Measurements from ENCODE around the gene RBM19. TPM values are rescaled to one million over a fixed set of nuclear protein-coding genes. Genes with fewer than 3 reads are reported as not detected.
A peak's percentile ranks its signal among the peaks of the same experiment; 100 is the strongest.

Gene RBM19
- total and polyA plus RNA-seq, 4 donors: 14.6 to 33.6 (median 24.4) TPM

GRCh38 chr12:113808095-113808951 lies 157.8 kb downstream of the RBM19 start:
- peaks cover 26% of the 10 kb centered on the region for H3K4me1 ChIP-seq (ENCODE audit: control insufficient read depth, insufficient read depth, low read length)
- WGBS (ENCODE audit: insufficient coverage): 93% methylated on average over 13 of the region's 19 CpGs
- no peak overlapping the region for H3K4me3 ChIP-seq (ENCODE audit: low read depth, low read length)
- no peak overlapping the region for H3K27ac ChIP-seq (ENCODE audit: low read depth, low read length)
- DNase-seq (ENCODE audit: low read depth in 4 of 6, low spot score in 6 of 6): no peak
- no peaks in the 10 kb centered on the region for H3K27me3 ChIP-seq (ENCODE audit: control insufficient read depth, insufficient read depth, low read length)
- H3K9me3 ChIP-seq (ENCODE audit: control insufficient read depth, insufficient read depth, low read length): no peaks in the 10 kb centered on the region
- H3K36me3 ChIP-seq (ENCODE audit: control insufficient read depth, insufficient read depth, low read length): no peaks in the 10 kb centered on the region

GRCh38 chr12:113805673-113806072 lies 160.5 kb downstream of the RBM19 start:
- WGBS (ENCODE audit: insufficient coverage): 90% methylated on average over 5 of the region's 5 CpGs
- H3K9me3 ChIP-seq (ENCODE audit: control insufficient read depth, insufficient read depth, low read length): no peaks in the 10 kb centered on the region
- no peak overlapping the region for H3K4me3 ChIP-seq (ENCODE audit: low read depth, low read length)

GRCh38 chr12:113804961-113805600 lies 161.0 kb downstream of the RBM19 start:
- WGBS (ENCODE audit: insufficient coverage): 44% methylated on average over 15 of the region's 16 CpGs
- H3K4me1 ChIP-seq (ENCODE audit: control insufficient read depth, insufficient read depth, low read length): peaks cover 46% of the 10 kb centered on the region
- DNase-seq (ENCODE audit: low read depth in 4 of 6, low spot score in 6 of 6): peak in 2 of 6 donors; percentile 71 to 87
- no peak overlapping the region for H3K4me3 ChIP-seq (ENCODE audit: low read depth, low read length)
- H3K9me3 ChIP-seq (ENCODE audit: control insufficient read depth, insufficient read depth, low read length): no peaks in the 10 kb centered on the region
- peak overlapping the region; percentile 15 for H3K27ac ChIP-seq (ENCODE audit: low read depth, low read length)
- no peaks in the 10 kb centered on the region for H3K27me3 ChIP-seq (ENCODE audit: control insufficient read depth, insufficient read depth, low read length)
- H3K36me3 ChIP-seq (ENCODE audit: control insufficient read depth, insufficient read depth, low read length): no peaks in the 10 kb centered on the region

More at GRCh38 chr12:113805673-113806072, 160.5 kb downstream of the RBM19 start:
- H3K27me3 ChIP-seq (ENCODE audit: control insufficient read depth, insufficient read depth, low read length): no peaks in the 10 kb centered on the region
- no peak for DNase-seq (ENCODE audit: low read depth in 4 of 6, low spot score in 6 of 6)
- no peaks in the 10 kb centered on the region for H3K36me3 ChIP-seq (ENCODE audit: control insufficient read depth, insufficient read depth, low read length)
- no peak overlapping the region for H3K27ac ChIP-seq (ENCODE audit: low read depth, low read length)
- H3K4me1 ChIP-seq (ENCODE audit: control insufficient read depth, insufficient read depth, low read length): peaks cover 46% of the 10 kb centered on the region

- no peak for DNase-seq (ENCODE audit: low read depth in 4 of 6, low spot score in 6 of 6)
- Histone ChIP-seq H3K27ac (ENCODE audit: low read depth, low read length) (no peak overlapping the region), H3K27me3 (ENCODE audit: control insufficient read depth, insufficient read depth, low read length) (no peaks in the 10 kb centered on the region), H3K9me3 (ENCODE audit: control insufficient read depth, insufficient read depth, low read length) (no peaks in the 10 kb centered on the region), H3K36me3 (ENCODE audit: control insufficient read depth, insufficient read depth, low read length) (no peaks in the 10 kb centered on the region), H3K4me1 (ENCODE audit: control insufficient read depth, insufficient read depth, low read length) (peaks cover 46% of the 10 kb centered on the region), H3K4me3 (ENCODE audit: low read depth, low read length) (no peak overlapping the region)
- WGBS (ENCODE audit: insufficient coverage): 50% methylated on average over 1 of the region's 3 CpGs
Measured at GRCh38 chr12:113803759-113804140, 162.4 kb downstream of the RBM19 start.

- H3K4me3 ChIP-seq (ENCODE audit: low read depth, low read length): no peak overlapping the region
- no peaks in the 10 kb centered on the region for H3K27me3 ChIP-seq (ENCODE audit: control insufficient read depth, insufficient read depth, low read length)
- peaks cover 43% of the 10 kb centered on the region for H3K4me1 ChIP-seq (ENCODE audit: control insufficient read depth, insufficient read depth, low read length)
- H3K36me3 ChIP-seq (ENCODE audit: control insufficient read depth, insufficient read depth, low read length): no peaks in the 10 kb centered on the region
- 24% methylated on average over 20 of the region's 22 CpGs for WGBS (ENCODE audit: insufficient coverage)
- H3K27ac ChIP-seq (ENCODE audit: low read depth, low read length): no peak overlapping the region
- DNase-seq (ENCODE audit: low read depth in 4 of 6, low spot score in 6 of 6): peak in 2 of 6 donors; percentile 61 to 80
- no peaks in the 10 kb centered on the region for H3K9me3 ChIP-seq (ENCODE audit: control insufficient read depth, insufficient read depth, low read length)
Measured at GRCh38 chr12:113802966-113803758, 163.0 kb downstream of the RBM19 start.

GRCh38 chr12:113802000-113802749 lies 163.9 kb downstream of the RBM19 start:
- H3K9me3 ChIP-seq (ENCODE audit: control insufficient read depth, insufficient read depth, low read length): no peaks in the 10 kb centered on the region
- no peaks in the 10 kb centered on the region for H3K27me3 ChIP-seq (ENCODE audit: control insufficient read depth, insufficient read depth, low read length)
- WGBS (ENCODE audit: insufficient coverage): 91% methylated on average over 15 of the region's 17 CpGs
- H3K4me1 ChIP-seq (ENCODE audit: control insufficient read depth, insufficient read depth, low read length): peaks cover 42% of the 10 kb centered on the region
- H3K36me3 ChIP-seq (ENCODE audit: control insufficient read depth, insufficient read depth, low read length): no peaks in the 10 kb centered on the region
- H3K4me3 ChIP-seq (ENCODE audit: low read depth, low read length): no peak overlapping the region
- H3K27ac ChIP-seq (ENCODE audit: low read depth, low read length): no peak overlapping the region
- no peak for DNase-seq (ENCODE audit: low read depth in 4 of 6, low spot score in 6 of 6)

GRCh38 chr12:113800201-113800600 lies 165.9 kb downstream of the RBM19 start:
- no peak for DNase-seq (ENCODE audit: low read depth in 4 of 6, low spot score in 6 of 6)
- Histone ChIP-seq H3K27me3 (ENCODE audit: control insufficient read depth, insufficient read depth, low read length) (no peaks in the 10 kb centered on the region), H3K9me3 (ENCODE audit: control insufficient read depth, insufficient read depth, low read length) (no peaks in the 10 kb centered on the region), H3K4me3 (ENCODE audit: low read depth, low read length) (no peak overlapping the region), H3K4me1 (ENCODE audit: control insufficient read depth, insufficient read depth, low read length) (peaks cover 38% of the 10 kb centered on the region), H3K36me3 (ENCODE audit: control insufficient read depth, insufficient read depth, low read length) (no peaks in the 10 kb centered on the region), H3K27ac (ENCODE audit: low read depth, low read length) (no peak overlapping the region)
- 95% methylated on average over 11 of the region's 12 CpGs for WGBS (ENCODE audit: insufficient coverage)

- 85% methylated on average over 11 of the region's 14 CpGs for WGBS (ENCODE audit: insufficient coverage)
- H3K9me3 ChIP-seq (ENCODE audit: control insufficient read depth, insufficient read depth, low read length): no peaks in the 10 kb centered on the region
Measured at GRCh38 chr12:113798552-113798951, 167.6 kb downstream of the RBM19 start.

GRCh38 chr12:113797535-113797868 lies 168.6 kb downstream of the RBM19 start:
- no peak overlapping the region for H3K4me3 ChIP-seq (ENCODE audit: low read depth, low read length)
- no peak overlapping the region for H3K27ac ChIP-seq (ENCODE audit: low read depth, low read length)
- H3K9me3 ChIP-seq (ENCODE audit: control insufficient read depth, insufficient read depth, low read length): no peaks in the 10 kb centered on the region
- peaks cover 19% of the 10 kb centered on the region for H3K4me1 ChIP-seq (ENCODE audit: control insufficient read depth, insufficient read depth, low read length)
- no peaks in the 10 kb centered on the region for H3K36me3 ChIP-seq (ENCODE audit: control insufficient read depth, insufficient read depth, low read length)
- DNase-seq (ENCODE audit: low read depth in 4 of 6, low spot score in 6 of 6): no peak
- H3K27me3 ChIP-seq (ENCODE audit: control insufficient read depth, insufficient read depth, low read length): peaks cover 2% of the 10 kb centered on the region

More at GRCh38 chr12:113798552-113798951, 167.6 kb downstream of the RBM19 start:
- Histone ChIP-seq H3K27me3 (ENCODE audit: control insufficient read depth, insufficient read depth, low read length) (peaks cover 2% of the 10 kb centered on the region), H3K36me3 (ENCODE audit: control insufficient read depth, insufficient read depth, low read length) (no peaks in the 10 kb centered on the region), H3K27ac (ENCODE audit: low read depth, low read length) (no peak overlapping the region), H3K4me1 (ENCODE audit: control insufficient read depth, insufficient read depth, low read length) (peaks cover 30% of the 10 kb centered on the region), H3K4me3 (ENCODE audit: low read depth, low read length) (no peak overlapping the region)
- DNase-seq (ENCODE audit: low read depth in 4 of 6, low spot score in 6 of 6): no peak

All from spinal cord (tissue), 10 donors.